Suprapubic skin (tissue), 4 donors: Measurements from ENCODE around the gene RTEL1.

Experiments
- EP300 ChIP-seq: sonication (generic); formaldehyde crosslinking; IDR thresholded peaks from one replicate; pipeline ENCODE4 v1.6.1; 2017; ENCODE audit warnings: antibody characterized with exemption
- POLR2A ChIP-seq, 2 donors: fragments of 450-650 bp; IDR thresholded peaks; one replicate each; pipeline ENCODE4 v1.6.1; 2017; ENCODE audit warnings: antibody characterized with exemption in 2 of 2, mild to moderate bottlenecking in 2 of 2, moderate library complexity in 2 of 2
- POLR2AphosphoS5 ChIP-seq, 3 donors: sonication (generic); formaldehyde crosslinking; IDR thresholded peaks; one replicate each; pipeline ENCODE4 v1.6.1; 2017; ENCODE audit warnings: antibody characterized with exemption in 3 of 3
- TF ChIP-seq, protein P1 (sequence below), 2 donors: fragments of 200-600 bp in 1 of 2; fragments of 450-650 bp in 1 of 2; sonication (generic) in 1 of 2; IDR thresholded peaks; one replicate each; pipeline ENCODE4 v1.5.1; 2016 to 2019; ENCODE audit warnings: antibody characterized with exemption in 2 of 2, mild to moderate bottlenecking in 1 of 2, moderate library complexity in 1 of 2

- TF ChIP-seq POLR2A (IDR thresholded peaks at IDR 0.05) (no peak), EP300 (no peak), POLR2AphosphoS5 (IDR thresholded peaks at IDR 0.05) (no peak)
- TF ChIP-seq, protein P1, sequence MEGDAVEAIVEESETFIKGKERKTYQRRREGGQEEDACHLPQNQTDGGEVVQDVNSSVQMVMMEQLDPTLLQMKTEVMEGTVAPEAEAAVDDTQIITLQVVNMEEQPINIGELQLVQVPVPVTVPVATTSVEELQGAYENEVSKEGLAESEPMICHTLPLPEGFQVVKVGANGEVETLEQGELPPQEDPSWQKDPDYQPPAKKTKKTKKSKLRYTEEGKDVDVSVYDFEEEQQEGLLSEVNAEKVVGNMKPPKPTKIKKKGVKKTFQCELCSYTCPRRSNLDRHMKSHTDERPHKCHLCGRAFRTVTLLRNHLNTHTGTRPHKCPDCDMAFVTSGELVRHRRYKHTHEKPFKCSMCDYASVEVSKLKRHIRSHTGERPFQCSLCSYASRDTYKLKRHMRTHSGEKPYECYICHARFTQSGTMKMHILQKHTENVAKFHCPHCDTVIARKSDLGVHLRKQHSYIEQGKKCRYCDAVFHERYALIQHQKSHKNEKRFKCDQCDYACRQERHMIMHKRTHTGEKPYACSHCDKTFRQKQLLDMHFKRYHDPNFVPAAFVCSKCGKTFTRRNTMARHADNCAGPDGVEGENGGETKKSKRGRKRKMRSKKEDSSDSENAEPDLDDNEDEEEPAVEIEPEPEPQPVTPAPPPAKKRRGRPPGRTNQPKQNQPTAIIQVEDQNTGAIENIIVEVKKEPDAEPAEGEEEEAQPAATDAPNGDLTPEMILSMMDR (IDR thresholded peaks at IDR 0.05): no peak
Observed at GRCh38 chr20:63678071-63678470, 20.0 kb downstream of the RTEL1 start.
